ENCODE measurements around the gene FCHO2. TPM values are rescaled to one million over a fixed set of nuclear protein-coding genes. Genes with fewer than 3 reads are reported as not detected.

Gene FCHO2
- total RNA-seq, 2 donors from 2014 or later: 16.8 to 18.5 TPM

DNA sequence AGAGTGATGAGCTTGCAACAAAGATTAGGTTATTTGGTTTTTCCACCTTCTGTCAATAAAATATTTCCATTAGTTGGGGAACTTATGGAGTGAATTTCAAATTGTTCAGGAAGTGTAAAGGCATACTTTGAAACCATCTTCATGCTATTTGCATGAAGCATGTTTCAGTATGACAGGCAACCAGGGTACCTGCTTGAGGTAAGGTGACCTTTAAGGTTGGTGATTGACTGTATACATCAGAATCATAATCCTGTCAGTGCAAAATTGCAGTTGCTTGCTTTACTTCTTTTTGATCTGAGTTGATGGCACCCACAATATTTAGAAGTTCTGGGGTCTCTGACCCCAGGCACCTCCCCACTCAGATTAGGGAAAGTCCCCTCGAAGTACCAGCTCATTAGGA lies 138.6 kb downstream of the FCHO2 start:
- no peak overlapping the region for H3K9ac ChIP-seq (ENCODE audit: extremely low read depth, low read length, poor library complexity, severe bottlenecking)
- Mint-ChIP-seq H3K27me3 (ENCODE audit: insufficient read depth) (no peaks in the 10 kb centered on the region), H3K9me3 (peaks cover 20% of the 10 kb centered on the region), H3K4me1 (no peaks in the 10 kb centered on the region), H3K27ac (no peak overlapping the region), H3K4me3 (no peak overlapping the region), H3K36me3 (ENCODE audit: low read depth) (no peaks in the 10 kb centered on the region)
- H3K4me1 ChIP-seq (ENCODE audit: control insufficient read depth, insufficient read depth, low read length): no peaks in the 10 kb centered on the region
- TF ChIP-seq, protein P1, sequence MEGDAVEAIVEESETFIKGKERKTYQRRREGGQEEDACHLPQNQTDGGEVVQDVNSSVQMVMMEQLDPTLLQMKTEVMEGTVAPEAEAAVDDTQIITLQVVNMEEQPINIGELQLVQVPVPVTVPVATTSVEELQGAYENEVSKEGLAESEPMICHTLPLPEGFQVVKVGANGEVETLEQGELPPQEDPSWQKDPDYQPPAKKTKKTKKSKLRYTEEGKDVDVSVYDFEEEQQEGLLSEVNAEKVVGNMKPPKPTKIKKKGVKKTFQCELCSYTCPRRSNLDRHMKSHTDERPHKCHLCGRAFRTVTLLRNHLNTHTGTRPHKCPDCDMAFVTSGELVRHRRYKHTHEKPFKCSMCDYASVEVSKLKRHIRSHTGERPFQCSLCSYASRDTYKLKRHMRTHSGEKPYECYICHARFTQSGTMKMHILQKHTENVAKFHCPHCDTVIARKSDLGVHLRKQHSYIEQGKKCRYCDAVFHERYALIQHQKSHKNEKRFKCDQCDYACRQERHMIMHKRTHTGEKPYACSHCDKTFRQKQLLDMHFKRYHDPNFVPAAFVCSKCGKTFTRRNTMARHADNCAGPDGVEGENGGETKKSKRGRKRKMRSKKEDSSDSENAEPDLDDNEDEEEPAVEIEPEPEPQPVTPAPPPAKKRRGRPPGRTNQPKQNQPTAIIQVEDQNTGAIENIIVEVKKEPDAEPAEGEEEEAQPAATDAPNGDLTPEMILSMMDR (conservative IDR thresholded peaks at IDR 0.05): no peak
- no peak overlapping the region for H3K4me3 ChIP-seq (ENCODE audit: low read length)
- H3K9me3 ChIP-seq (ENCODE audit: control insufficient read depth, low read length): peaks cover 15% of the 10 kb centered on the region
- no peak overlapping the region for H3K27ac ChIP-seq (ENCODE audit: low read depth, low read length)
- H3K36me3 ChIP-seq (ENCODE audit: control insufficient read depth, insufficient read depth, low read length): no peaks in the 10 kb centered on the region
- 93% methylated on average over 1 of the region's 1 CpG; no CpG with 5 or more reads in 1 of the 2 experiments for WGBS, 2 experiments (ENCODE audit: insufficient coverage in 1 of 2, insufficient read length in 1 of 2)
- H3K27me3 ChIP-seq (ENCODE audit: control insufficient read depth, insufficient read depth, low read length, poor library complexity, severe bottlenecking): no peaks in the 10 kb centered on the region
- no peak for DNase-seq

DNA sequence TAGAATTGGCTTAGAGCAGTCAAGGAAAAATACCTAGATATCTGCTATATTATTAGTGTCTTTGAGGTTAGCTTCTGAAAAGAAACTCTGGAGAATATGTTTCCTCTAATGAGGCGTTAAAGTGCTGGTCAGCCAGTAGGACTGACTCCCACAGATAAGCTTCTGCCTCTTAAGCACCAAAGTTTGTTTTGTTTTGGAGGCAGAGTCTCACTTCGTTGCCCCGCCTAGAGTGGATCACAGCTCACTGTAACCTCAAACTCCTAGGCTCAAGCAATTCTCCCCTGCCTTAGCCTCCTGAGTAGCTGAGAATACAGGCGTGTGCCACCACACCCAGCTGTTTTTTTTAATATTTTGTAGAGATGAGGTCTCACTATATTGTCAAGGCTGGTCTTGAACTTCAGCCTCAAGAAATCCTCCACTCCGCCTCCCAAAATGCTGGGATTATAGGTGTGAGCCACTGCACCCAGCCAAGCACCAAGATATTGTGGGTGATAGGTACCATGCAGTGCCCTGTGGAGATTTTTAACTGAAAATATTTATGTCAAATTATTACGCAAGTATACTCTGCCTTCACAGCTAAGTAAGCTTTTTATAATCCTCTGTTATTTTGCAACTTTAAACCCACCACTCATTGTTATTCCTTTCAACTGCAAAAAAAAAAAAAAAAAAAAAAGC lies 139.9 kb downstream of the FCHO2 start:
- TF ChIP-seq, protein P1 (conservative IDR thresholded peaks at IDR 0.05): no peak
- Mint-ChIP-seq H3K36me3 (ENCODE audit: low read depth) (no peaks in the 10 kb centered on the region), H3K9me3 (peaks cover 20% of the 10 kb centered on the region), H3K27ac (no peak overlapping the region), H3K27me3 (ENCODE audit: insufficient read depth) (no peaks in the 10 kb centered on the region), H3K4me3 (no peak overlapping the region), H3K4me1 (no peaks in the 10 kb centered on the region)
- no peak overlapping the region for H3K27ac ChIP-seq (ENCODE audit: low read depth, low read length)
- H3K9ac ChIP-seq (ENCODE audit: extremely low read depth, low read length, poor library complexity, severe bottlenecking): no peak overlapping the region
- no peak for DNase-seq
- H3K36me3 ChIP-seq (ENCODE audit: control insufficient read depth, insufficient read depth, low read length): no peaks in the 10 kb centered on the region
- no peaks in the 10 kb centered on the region for H3K27me3 ChIP-seq (ENCODE audit: control insufficient read depth, insufficient read depth, low read length, poor library complexity, severe bottlenecking)
- 96 to 100% methylated on average over 1 to 6 of the region's 6 CpGs for WGBS, 2 experiments (ENCODE audit: insufficient coverage in 1 of 2, insufficient read length in 1 of 2)
- H3K4me1 ChIP-seq (ENCODE audit: control insufficient read depth, insufficient read depth, low read length): no peaks in the 10 kb centered on the region
- peaks cover 15% of the 10 kb centered on the region for H3K9me3 ChIP-seq (ENCODE audit: control insufficient read depth, low read length)
- no peak overlapping the region for H3K4me3 ChIP-seq (ENCODE audit: low read length)

DNA sequence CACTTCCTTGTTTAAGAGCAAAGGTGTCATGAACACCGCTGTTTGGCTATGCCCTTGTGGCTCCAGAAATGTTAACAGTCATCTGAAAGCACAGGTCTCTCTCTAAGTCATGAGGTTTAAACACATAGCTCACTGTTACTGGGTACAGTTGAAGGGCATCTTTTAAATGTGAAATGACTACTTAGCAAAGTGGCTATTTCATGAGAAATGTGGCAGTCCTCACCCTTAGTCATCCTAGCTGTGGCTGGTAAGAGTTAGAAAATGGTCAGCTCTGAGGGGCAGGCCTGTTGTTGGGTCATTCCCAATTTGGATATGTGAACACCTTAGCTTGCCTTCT lies 140.4 kb downstream of the FCHO2 start:
- Mint-ChIP-seq H3K4me3 (no peak overlapping the region), H3K36me3 (ENCODE audit: low read depth) (no peaks in the 10 kb centered on the region), H3K27me3 (ENCODE audit: insufficient read depth) (no peaks in the 10 kb centered on the region), H3K4me1 (no peaks in the 10 kb centered on the region), H3K27ac (no peak overlapping the region), H3K9me3 (peaks cover 20% of the 10 kb centered on the region)
- no peaks in the 10 kb centered on the region for H3K27me3 ChIP-seq (ENCODE audit: control insufficient read depth, insufficient read depth, low read length, poor library complexity, severe bottlenecking)
- H3K4me3 ChIP-seq (ENCODE audit: low read length): no peak overlapping the region
- H3K4me1 ChIP-seq (ENCODE audit: control insufficient read depth, insufficient read depth, low read length): no peaks in the 10 kb centered on the region
- TF ChIP-seq, protein P1 (conservative IDR thresholded peaks at IDR 0.05): no peak
- H3K36me3 ChIP-seq (ENCODE audit: control insufficient read depth, insufficient read depth, low read length): no peaks in the 10 kb centered on the region
- H3K9me3 ChIP-seq (ENCODE audit: control insufficient read depth, low read length): peaks cover 15% of the 10 kb centered on the region
- H3K27ac ChIP-seq (ENCODE audit: low read depth, low read length): no peak overlapping the region
- H3K9ac ChIP-seq (ENCODE audit: extremely low read depth, low read length, poor library complexity, severe bottlenecking): no peak overlapping the region
- WGBS, 2 experiments (ENCODE audit: insufficient coverage in 1 of 2, insufficient read length in 1 of 2): 75 to 97% methylated on average over 1 of the region's 1 CpG
- DNase-seq: no peak
